ENCODE measurements around the gene COX6B2.

The COX6B2 gene

GRCh38 chr19:55321466-55322137 is 32.9 kb downstream of the COX6B2 start:
- Histone ChIP-seq H3K36me3 (no peaks in the 10 kb centered on the region), H3K27me3 (ENCODE audit: insufficient read depth, low read depth, severe bottlenecking) (no peaks in the 10 kb centered on the region), H3K27ac (no peak overlapping the region), H3K9me3 (ENCODE audit: severe bottlenecking) (no peaks in the 10 kb centered on the region), H3K4me3 (ENCODE audit: low read depth, low read length) (no peak overlapping the region)
- DNase-seq: no peak
- TF ChIP-seq CTCF (IDR thresholded peaks at IDR 0.05; ENCODE audit: low read depth, low read length): no peak

GRCh38 chr19:55320844-55321419 is 33.6 kb downstream of the COX6B2 start:
- H3K9me3 ChIP-seq (ENCODE audit: severe bottlenecking): no peaks in the 10 kb centered on the region
- H3K4me3 ChIP-seq (ENCODE audit: low read depth, low read length): no peak overlapping the region
- no peak for DNase-seq
- no peaks in the 10 kb centered on the region for H3K36me3 ChIP-seq
- H3K27me3 ChIP-seq (ENCODE audit: insufficient read depth, low read depth, severe bottlenecking): no peaks in the 10 kb centered on the region
- no peak for TF ChIP-seq CTCF (IDR thresholded peaks at IDR 0.05; ENCODE audit: low read depth, low read length)
- no peak overlapping the region for H3K27ac ChIP-seq

GRCh38 chr19:55319785-55320184 is 34.7 kb downstream of the COX6B2 start:
- H3K4me3 ChIP-seq (ENCODE audit: low read depth, low read length): no peak overlapping the region
- TF ChIP-seq CTCF (IDR thresholded peaks at IDR 0.05; ENCODE audit: low read depth, low read length): no peak
- H3K27me3 ChIP-seq (ENCODE audit: insufficient read depth, low read depth, severe bottlenecking): no peaks in the 10 kb centered on the region
- H3K36me3 ChIP-seq: no peaks in the 10 kb centered on the region
- DNase-seq: no peak
- no peak overlapping the region for H3K27ac ChIP-seq
- no peaks in the 10 kb centered on the region for H3K9me3 ChIP-seq (ENCODE audit: severe bottlenecking)

GRCh38 chr19:55316646-55317045 is 37.9 kb downstream of the COX6B2 start:
- Histone ChIP-seq H3K27me3 (ENCODE audit: insufficient read depth, low read depth, severe bottlenecking) (no peaks in the 10 kb centered on the region), H3K36me3 (no peaks in the 10 kb centered on the region), H3K27ac (no peak overlapping the region), H3K4me3 (ENCODE audit: low read depth, low read length) (no peak overlapping the region), H3K9me3 (ENCODE audit: severe bottlenecking) (no peaks in the 10 kb centered on the region)
- no peak for TF ChIP-seq CTCF (IDR thresholded peaks at IDR 0.05; ENCODE audit: low read depth, low read length)
- no peak for DNase-seq

- Histone ChIP-seq H3K9me3 (ENCODE audit: severe bottlenecking) (no peaks in the 10 kb centered on the region), H3K36me3 (no peaks in the 10 kb centered on the region; the same call in 1 of the 2 replicates), H3K4me3 (ENCODE audit: low read depth, low read length) (no peak overlapping the region), H3K27me3 (ENCODE audit: insufficient read depth, low read depth, severe bottlenecking) (no peaks in the 10 kb centered on the region), H3K27ac (no peak overlapping the region)
- no peak for DNase-seq
- TF ChIP-seq CTCF (IDR thresholded peaks at IDR 0.05; ENCODE audit: low read depth, low read length): no peak
Observed at GRCh38 chr19:55315956-55316525, 38.5 kb downstream of the COX6B2 start.

Measured in WERI-Rb-1 (cell line).